ENCODE results near the gene UBL7. TPM values are rescaled to one million over a fixed set of nuclear protein-coding genes. Genes with fewer than 3 reads are reported as not detected.

The UBL7 gene, protein sequence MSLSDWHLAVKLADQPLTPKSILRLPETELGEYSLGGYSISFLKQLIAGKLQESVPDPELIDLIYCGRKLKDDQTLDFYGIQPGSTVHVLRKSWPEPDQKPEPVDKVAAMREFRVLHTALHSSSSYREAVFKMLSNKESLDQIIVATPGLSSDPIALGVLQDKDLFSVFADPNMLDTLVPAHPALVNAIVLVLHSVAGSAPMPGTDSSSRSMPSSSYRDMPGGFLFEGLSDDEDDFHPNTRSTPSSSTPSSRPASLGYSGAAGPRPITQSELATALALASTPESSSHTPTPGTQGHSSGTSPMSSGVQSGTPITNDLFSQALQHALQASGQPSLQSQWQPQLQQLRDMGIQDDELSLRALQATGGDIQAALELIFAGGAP
- 10 to 100 TPM; 29.5 to 43.5 (median 37.6) TPM for total RNA-seq
- long read RNA-seq, donor 1, transcript UBL7-201 (11 exons, 1,360 nt) = minor isoform, 33 of 97 reads
- long read RNA-seq, donor 1, transcript UBL7-202 (11 exons, 1,427 nt) = major isoform, 34 of 97 reads
- long read RNA-seq, donor 1, partial matches to known transcripts = 16 of 97 reads
- long read RNA-seq, donor 1, other reads (novel, unspliced or antisense) = 12 of 97 reads
- long read RNA-seq, donor 2, transcript UBL7-201 (11 exons, 1,360 nt) = major isoform, 18 of 48 reads
- long read RNA-seq, donor 2, transcript UBL7-202 (11 exons, 1,427 nt) = major isoform, 18 of 48 reads
- long read RNA-seq, donor 2, partial matches to known transcripts = 2 of 48 reads
- long read RNA-seq, donor 2, other reads (novel, unspliced or antisense) = 10 of 48 reads

DNA sequence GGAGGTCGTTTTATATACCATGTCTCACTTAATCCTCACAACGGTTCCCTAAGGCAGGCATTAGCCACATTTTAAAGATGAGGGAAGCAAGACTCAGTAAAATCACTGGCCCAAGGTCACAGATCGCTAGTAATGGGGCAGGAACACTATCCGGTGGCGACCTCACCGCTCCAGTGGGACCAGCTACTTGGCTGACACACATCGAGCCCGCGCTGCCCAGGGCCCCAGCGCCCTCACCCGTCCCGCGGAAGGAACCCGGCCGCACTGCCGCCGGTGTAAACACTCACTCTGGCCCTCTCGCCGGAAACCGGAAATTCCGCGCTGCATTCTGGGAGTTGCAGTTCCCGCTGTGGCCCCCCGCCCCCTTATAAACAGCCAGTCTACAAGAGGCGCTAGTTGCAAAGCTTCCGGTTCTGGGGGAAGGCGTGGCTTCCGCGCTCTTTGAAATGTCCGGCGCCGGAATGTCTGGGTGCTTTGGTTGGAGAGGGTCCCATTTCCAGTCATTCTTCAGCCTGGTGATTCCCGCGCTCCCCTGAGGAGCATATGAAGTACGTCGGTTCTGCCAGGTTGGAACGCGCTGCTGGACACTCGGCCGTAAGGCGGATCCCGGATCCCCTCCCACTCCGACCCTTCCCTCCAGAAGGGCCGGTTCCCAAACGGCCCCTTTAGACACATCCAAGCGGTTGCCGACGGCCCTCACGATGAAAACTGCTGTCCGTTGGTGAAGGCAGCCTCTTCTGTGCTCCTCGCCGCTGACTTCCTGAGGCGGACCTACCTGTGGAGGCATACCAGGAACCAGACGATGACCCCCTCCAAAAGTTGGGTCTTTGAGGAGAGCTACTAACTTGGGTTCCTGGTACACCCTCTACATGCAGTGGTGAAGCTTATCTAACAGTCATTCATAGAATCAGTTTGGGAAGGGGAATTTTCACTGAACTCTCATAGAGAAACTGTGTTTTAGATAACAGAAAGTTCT is at the start of gene UBL7:
TSS of gene UBL7 (minus strand) at position 290 of the 976 bp plus-strand sequence. CDS start 2,293 bp downstream, outside the sequence.
- DNase-seq = peak; percentile 98 to 99 (median 98)
- peaks cover 12% of the 10 kb centered on the region for H3K4me1 ChIP-seq (ENCODE audit: low read depth)
- intact Hi-C loops (cut with DNase I, micrococcal nuclease) = no loop called here
- no peaks in the 10 kb centered on the region for H3K9me3 ChIP-seq
- peak; percentile 100 for ATAC-seq
- peak within 1 kb of the TSS; percentile 40 for H3K4me3 ChIP-seq
- no peak for TF ChIP-seq CTCF (IDR thresholded peaks at IDR 0.05)
- no peaks in the 10 kb centered on the region for H3K36me3 ChIP-seq (ENCODE audit: low read depth)

DNA sequence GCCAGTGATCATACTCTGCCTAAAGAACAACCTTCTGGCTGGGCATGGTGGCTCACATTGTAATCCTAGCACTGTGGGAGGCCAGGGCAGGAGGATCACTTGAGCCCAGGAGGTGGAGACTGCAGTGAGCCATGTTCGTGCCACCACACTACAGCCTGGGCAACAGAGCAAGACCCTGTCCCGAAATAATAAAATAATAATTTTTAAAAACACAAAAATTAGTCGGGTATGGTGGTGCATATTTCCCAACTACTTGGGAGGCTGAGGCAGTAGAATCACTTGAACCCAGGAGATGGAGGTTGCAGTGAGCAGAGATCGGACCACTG is 45.5 kb upstream of the UBL7 start:
- ATAC-seq = no peak
- intact Hi-C loops (cut with DNase I, micrococcal nuclease) = no loop called here
- no peaks in the 10 kb centered on the region for H3K9me3 ChIP-seq
- TF ChIP-seq CTCF (IDR thresholded peaks at IDR 0.05) = no peak
- H3K4me3 ChIP-seq = no peak overlapping the region
- no peaks in the 10 kb centered on the region for H3K4me1 ChIP-seq (ENCODE audit: low read depth)
- no peaks in the 10 kb centered on the region for H3K36me3 ChIP-seq (ENCODE audit: low read depth)
- no peak for DNase-seq

GRCh38 chr15:74505837-74506514 is 45.0 kb upstream of the UBL7 start:
- no peaks in the 10 kb centered on the region for H3K9me3 ChIP-seq
- no peaks in the 10 kb centered on the region for H3K36me3 ChIP-seq (ENCODE audit: low read depth)
- H3K4me3 ChIP-seq = no peak overlapping the region
- DNase-seq (no peak), ATAC-seq (no peak)
- no peaks in the 10 kb centered on the region for H3K4me1 ChIP-seq (ENCODE audit: low read depth)
- intact Hi-C loops (cut with DNase I, micrococcal nuclease) = no loop called here
- TF ChIP-seq CTCF (IDR thresholded peaks at IDR 0.05) = no peak

GRCh38 chr15:74504836-74505235 is 43.9 kb upstream of the UBL7 start:
- H3K36me3 ChIP-seq (ENCODE audit: low read depth) = no peaks in the 10 kb centered on the region
- DNase-seq = no peak
- no peaks in the 10 kb centered on the region for H3K9me3 ChIP-seq
- no peak for ATAC-seq
- no peaks in the 10 kb centered on the region for H3K4me1 ChIP-seq (ENCODE audit: low read depth)
- no peak for TF ChIP-seq CTCF (IDR thresholded peaks at IDR 0.05)
- intact Hi-C loops (cut with DNase I, micrococcal nuclease) = no loop called here
- H3K4me3 ChIP-seq = no peak overlapping the region

DNA sequence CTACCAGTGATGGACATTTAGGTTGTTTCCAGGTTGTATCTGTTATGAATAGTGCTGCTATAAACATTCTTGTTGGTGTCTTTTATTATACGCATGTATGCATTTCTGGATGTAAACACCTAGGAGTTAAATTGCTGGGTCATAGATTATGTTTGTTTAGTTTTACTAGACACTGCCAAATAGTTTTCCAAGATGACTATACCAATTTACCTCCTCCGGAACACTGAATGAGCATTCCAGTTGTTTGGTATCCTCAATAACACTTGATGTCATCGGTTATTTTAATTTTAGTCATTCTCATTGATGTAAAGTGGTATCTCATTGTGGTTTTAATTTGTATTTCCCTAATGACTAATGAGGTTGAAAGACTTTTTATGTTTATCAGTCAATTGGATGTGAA is 43.5 kb upstream of the UBL7 start:
- H3K9me3 ChIP-seq = no peaks in the 10 kb centered on the region
- no peak for TF ChIP-seq CTCF (IDR thresholded peaks at IDR 0.05)
- no peak for DNase-seq
- H3K36me3 ChIP-seq (ENCODE audit: low read depth) = no peaks in the 10 kb centered on the region
- H3K4me1 ChIP-seq (ENCODE audit: low read depth) = no peaks in the 10 kb centered on the region
- peak; percentile 36 for ATAC-seq
- H3K4me3 ChIP-seq = no peak overlapping the region
- intact Hi-C loops (cut with DNase I, micrococcal nuclease) = no loop called here
